Left lung (tissue), 10 donors: ENCODE data around the gene CDK11A. TPM values are rescaled to one million over a fixed set of nuclear protein-coding genes. Genes with fewer than 3 reads are reported as not detected.
"Not testable (repeated sequence)": the region's sequence is repeated elsewhere in the genome, so short reads cannot be mapped to it uniquely, and the experiment has no call there.

Experiments
- ATAC-seq: fragments of 200-7000 bp; cut with Tn5 transposase; one replicate; pipeline ENCODE4 v1.9.1; 2020; ENCODE audit warnings: moderate library complexity
- DNase-seq, 4 donors: peaks; one replicate each; pipeline ENCODE4 v3.0.0-alpha.2; 2013 to 2020
- H3K27ac ChIP-seq, 2 donors: fragments of 200-600 bp; sonication (generic) in 1 of 2; one replicate each; pipeline versions ENCODE4 v1.5.0 to v1.8.0; 2020 to 2021
- H3K27me3 ChIP-seq, 2 donors: fragments of 200-600 bp; sonication (generic) in 1 of 2; one replicate each; pipeline versions ENCODE4 v1.5.0 to v1.8.0; 2020 to 2021
- H3K36me3 ChIP-seq, 2 donors: fragments of 200-600 bp; sonication (generic) in 1 of 2; one replicate each; pipeline versions ENCODE4 v1.5.0 to v1.8.0; 2020 to 2021
- H3K4me1 ChIP-seq, 2 donors: fragments of 200-600 bp; one replicate each; pipeline ENCODE4 v1.8.0; 2021
- H3K4me3 ChIP-seq, 2 donors: fragments of 200-600 bp; sonication (generic) in 1 of 2; one replicate each; pipeline versions ENCODE4 v1.5.0 to v1.8.0; 2020 to 2021; ENCODE audit warnings: mild to moderate bottlenecking in 1 of 2
- H3K9me3 ChIP-seq, 2 donors: fragments of 200-600 bp; sonication (generic) in 1 of 2; one replicate each; pipeline versions ENCODE4 v1.5.0 to v1.8.0; 2020 to 2021
- intact Hi-C, 2 donors: fragments of 100-400 bp; cut with DNase I; formaldehyde crosslinking; loops; one replicate each; pipeline versions ENCODE4 v1.11.2 to v1.14.2; 2022
- polyA plus RNA-seq, 6 donors: library from polyadenylated mRNA; unstranded; fragments of 120-200 nt; gene quantifications; one replicate each; pipeline ENCODE4 v1.2.1, GENCODE V29; 2013; ENCODE audit not compliant: insufficient read length in 6 of 6
- total RNA-seq, 2 donors: library from RNA; stranded (reverse); fragmentation: NEBNext Ultra II Directional; extraction: Animal tissue kit (Norgen Biotek cat#: 25700); gene quantifications; one replicate each; pipeline ENCODE4 v1.2.1, GENCODE V29; 2021
- TF ChIP-seq, protein P1 (sequence below), 2 donors: fragments of 200-600 bp; sonication (generic) in 1 of 2; IDR thresholded peaks; one replicate each; pipeline versions ENCODE4 v1.5.0 to v1.8.0; 2021; ENCODE audit warnings: antibody characterized with exemption in 2 of 2
- donor health status: DM: no; HTN: yes; CAD: no.
- donor health status: DM: no; HTN: no; CAD: no.

The CDK11A gene
- total and polyA plus RNA-seq, 8 donors = 21.1 to 45.7 (median 37.8) TPM

- Histone ChIP-seq H3K4me1 (no peaks in the 10 kb centered on the region), H3K36me3 (peaks cover 0 to 18% of the 10 kb centered on the region in 2 donors), H3K27ac (no peak overlapping the region), H3K9me3 (no peaks in the 10 kb centered on the region), H3K4me3 (no peak overlapping the region), H3K27me3 (no peaks in the 10 kb centered on the region)
- intact Hi-C loops = no loop called here
- ATAC-seq (no peak), DNase-seq (peak in 1 of 4 donors; percentile 67)
- TF ChIP-seq, protein P1, sequence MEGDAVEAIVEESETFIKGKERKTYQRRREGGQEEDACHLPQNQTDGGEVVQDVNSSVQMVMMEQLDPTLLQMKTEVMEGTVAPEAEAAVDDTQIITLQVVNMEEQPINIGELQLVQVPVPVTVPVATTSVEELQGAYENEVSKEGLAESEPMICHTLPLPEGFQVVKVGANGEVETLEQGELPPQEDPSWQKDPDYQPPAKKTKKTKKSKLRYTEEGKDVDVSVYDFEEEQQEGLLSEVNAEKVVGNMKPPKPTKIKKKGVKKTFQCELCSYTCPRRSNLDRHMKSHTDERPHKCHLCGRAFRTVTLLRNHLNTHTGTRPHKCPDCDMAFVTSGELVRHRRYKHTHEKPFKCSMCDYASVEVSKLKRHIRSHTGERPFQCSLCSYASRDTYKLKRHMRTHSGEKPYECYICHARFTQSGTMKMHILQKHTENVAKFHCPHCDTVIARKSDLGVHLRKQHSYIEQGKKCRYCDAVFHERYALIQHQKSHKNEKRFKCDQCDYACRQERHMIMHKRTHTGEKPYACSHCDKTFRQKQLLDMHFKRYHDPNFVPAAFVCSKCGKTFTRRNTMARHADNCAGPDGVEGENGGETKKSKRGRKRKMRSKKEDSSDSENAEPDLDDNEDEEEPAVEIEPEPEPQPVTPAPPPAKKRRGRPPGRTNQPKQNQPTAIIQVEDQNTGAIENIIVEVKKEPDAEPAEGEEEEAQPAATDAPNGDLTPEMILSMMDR (IDR thresholded peaks at IDR 0.05) = no peak
These were observed 24.6 kb upstream of the CDK11A start for GRCh38 chr1:1748686-1749321.

- H3K9me3 ChIP-seq, H3K36me3 ChIP-seq, H3K4me3 ChIP-seq, H3K27me3 ChIP-seq, intact Hi-C loops, DNase-seq, H3K4me1 ChIP-seq: not testable (repeated sequence)
- ATAC-seq = peak; percentile 96
- peak overlapping the region in 1 of 2 donors; percentile 58 for H3K27ac ChIP-seq
These were observed 22.4 kb upstream of the CDK11A start for GRCh38 chr1:1746566-1746909.

DNA sequence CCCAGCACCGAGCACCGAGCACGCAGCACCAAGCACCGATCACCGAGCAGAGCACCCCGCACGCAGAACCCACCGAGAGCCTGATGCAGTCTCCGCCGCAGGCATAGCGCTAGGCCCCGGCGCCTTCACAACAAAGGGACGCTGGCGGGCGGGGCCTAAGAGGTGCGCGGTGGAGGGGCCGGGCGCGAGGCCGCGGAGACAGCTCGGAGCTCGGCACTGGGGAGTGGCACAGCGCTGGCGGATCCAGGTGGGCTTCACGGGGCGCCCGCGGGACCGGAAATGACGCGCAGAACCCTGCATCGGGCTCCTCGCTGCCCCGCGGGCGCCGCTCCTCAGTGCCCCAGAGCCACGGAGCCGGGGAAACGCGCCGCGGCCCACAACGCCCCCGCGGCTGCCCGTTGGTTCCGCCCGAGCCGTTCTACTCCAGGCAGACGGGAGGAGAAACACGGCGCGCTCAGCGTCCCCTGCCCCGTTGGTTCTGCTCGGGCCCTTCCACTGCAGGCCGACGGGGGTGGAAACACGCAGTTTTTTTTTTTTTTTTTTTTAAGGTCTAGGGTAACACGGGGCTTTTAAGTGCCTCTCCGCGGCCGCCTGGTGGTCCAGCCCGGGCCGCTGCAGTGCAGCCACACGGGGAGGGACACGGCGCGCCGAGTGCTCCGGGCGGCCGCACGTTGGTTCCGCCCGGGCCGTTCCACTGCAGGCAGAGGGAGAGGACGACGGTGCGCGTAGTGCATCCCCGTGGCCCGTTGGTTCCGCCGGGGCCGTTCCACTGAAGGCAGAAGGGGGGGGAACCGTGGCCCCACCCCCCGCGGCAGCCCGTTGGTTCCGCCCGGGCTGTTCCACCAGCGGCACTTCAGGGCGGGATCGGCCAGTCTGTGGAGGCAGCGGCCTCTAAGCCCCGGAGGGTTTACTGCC is 21.8 kb upstream of the CDK11A start:
- H3K36me3 ChIP-seq, H3K27me3 ChIP-seq, H3K4me1 ChIP-seq, intact Hi-C loops, H3K9me3 ChIP-seq, H3K4me3 ChIP-seq: not testable (repeated sequence)
- H3K27ac ChIP-seq = peak overlapping the region; percentile 58 to 72
- peak; percentile 61 to 81 (median 68) for DNase-seq
- peak; percentile 97 for ATAC-seq

DNA sequence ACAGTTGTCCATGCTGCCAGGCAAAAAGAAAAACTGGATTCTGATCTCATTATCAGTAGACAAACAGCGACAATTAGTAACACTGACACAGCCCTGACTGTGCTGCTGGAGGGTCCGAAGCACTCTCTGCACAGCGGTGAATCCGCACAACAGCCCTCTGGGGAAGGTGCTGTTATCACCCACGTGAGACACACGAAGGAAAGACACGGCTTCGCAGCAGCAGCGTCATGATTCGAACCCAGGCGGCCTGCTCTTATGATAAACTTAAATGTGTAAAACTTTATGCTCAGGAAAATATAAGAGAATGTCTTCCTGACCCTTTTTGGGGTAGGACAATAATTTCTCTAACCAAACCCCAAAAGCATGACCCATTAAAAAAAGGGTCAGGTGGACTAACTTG is 18.4 kb upstream of the CDK11A start:
- H3K4me1 ChIP-seq, H3K4me3 ChIP-seq, H3K27me3 ChIP-seq, intact Hi-C loops, ATAC-seq, H3K9me3 ChIP-seq, H3K36me3 ChIP-seq, H3K27ac ChIP-seq: not testable (repeated sequence)
- peak in 1 of 4 donors; percentile 39 for DNase-seq

DNA sequence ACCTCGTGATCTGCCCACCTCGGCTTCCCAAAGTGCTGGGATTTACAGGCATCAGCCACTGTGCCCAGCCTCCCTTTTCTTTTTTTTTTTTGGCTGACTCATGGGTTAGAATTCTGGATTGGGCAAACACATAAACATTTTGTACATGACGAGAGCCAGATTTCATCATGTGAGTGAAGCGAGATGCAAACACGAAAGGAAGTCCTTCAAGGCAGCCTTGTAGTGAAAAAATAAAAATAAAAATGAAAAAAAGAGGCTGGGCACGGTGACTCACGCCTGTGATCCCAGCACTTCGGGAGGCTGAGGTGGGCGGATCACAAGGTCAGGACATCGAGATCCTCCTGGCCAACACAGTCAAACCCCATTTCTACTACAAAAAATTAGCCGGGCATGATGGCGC is 16.9 kb upstream of the CDK11A start:
- peak overlapping the region in 1 of 2 donors; percentile 30 for H3K27ac ChIP-seq
- ATAC-seq, intact Hi-C loops, H3K9me3 ChIP-seq, H3K27me3 ChIP-seq, H3K36me3 ChIP-seq, H3K4me1 ChIP-seq, H3K4me3 ChIP-seq: not testable (repeated sequence)
- DNase-seq = peak in 1 of 4 donors; percentile 41

DNA sequence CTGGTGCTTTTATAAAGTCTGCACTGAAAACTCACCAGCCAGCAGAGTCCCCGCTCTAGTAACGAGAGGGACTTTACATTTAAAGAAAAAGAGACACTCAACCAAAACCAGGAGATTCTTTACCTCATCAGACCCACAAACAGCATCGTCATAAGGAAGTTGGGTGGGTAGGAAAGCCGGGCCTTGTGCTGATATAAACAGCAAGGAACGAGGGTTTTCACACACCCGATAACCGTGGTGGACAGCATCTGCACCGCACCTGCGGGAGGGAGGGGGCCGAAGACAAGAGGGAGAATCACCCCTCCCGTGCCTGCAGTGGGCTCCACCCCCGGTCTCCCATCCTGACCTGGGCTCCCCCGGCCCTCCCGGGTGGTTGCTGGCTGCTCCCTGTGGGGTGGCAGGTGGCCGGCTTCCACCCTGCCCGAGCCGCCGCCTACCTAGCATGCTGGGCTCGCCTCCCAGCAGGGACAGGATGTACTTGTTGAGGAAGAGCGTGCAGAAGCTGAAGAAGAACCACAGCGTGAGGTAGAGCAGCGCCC is 14.7 kb upstream of the CDK11A start:
- ATAC-seq, H3K4me3 ChIP-seq, H3K27me3 ChIP-seq, DNase-seq, H3K27ac ChIP-seq, H3K9me3 ChIP-seq, intact Hi-C loops, H3K4me1 ChIP-seq: not testable (repeated sequence)
- H3K36me3 ChIP-seq = peaks cover 0 to 22% of the 10 kb centered on the region in 2 donors

GRCh38 chr1:1737675-1738590 is 13.8 kb upstream of the CDK11A start:
- H3K27ac ChIP-seq, ATAC-seq, H3K4me3 ChIP-seq, H3K4me1 ChIP-seq, intact Hi-C loops, H3K9me3 ChIP-seq, H3K27me3 ChIP-seq: not testable (repeated sequence)
- DNase-seq = peak in 1 of 4 donors; percentile 70
- peaks cover 0 to 31% of the 10 kb centered on the region in 2 donors for H3K36me3 ChIP-seq
